ENCODE measurements around the gene MYOG.

GRCh38 chr1:203058676-203058935 lies 27.2 kb downstream of the MYOG start:
- no peak for TF ChIP-seq EZH2 (conservative IDR thresholded peaks at IDR 0.05; ENCODE audit: low read depth, low read length)
- no peak for TF ChIP-seq MAX (IDR thresholded peaks at IDR 0.05)
- TF ChIP-seq HIVEP1 (CRISPR knock-in tag; IDR thresholded peaks at IDR 0.05), result no peak
